OCI-LY7 (cell line): Measurements from ENCODE around the gene LPIN3. TPM values are rescaled to one million over a fixed set of nuclear protein-coding genes. Genes with fewer than 3 reads are reported as not detected.

Experiments used
- BruUV-seq: library from RNA; stranded (reverse); fragments of 400-500 nt; replicated peaks from 2 replicates; lab custom pipeline; 2021; lab: Mats Ljungman, UMichigan
- CTCF ChIA-PET: fragments of 300-600 bp; sonication (Branson Sonifier 250); formaldehyde crosslinking; loops from one replicate; lab custom pipeline; 2022; ENCODE audit warnings: antibody characterized with exemption; ENCODE audit not compliant: unreplicated experiment; lab: Charles Lee
- POLR2A ChIA-PET: fragments of 300-600 bp; sonication (Branson Sonifier 250); formaldehyde crosslinking; loops from one replicate; lab custom pipeline; 2022; ENCODE audit warnings: antibody characterized with exemption; lab: Charles Lee
- DNase-seq: peaks from one replicate; pipeline ENCODE4 v3.0.0-alpha.2; 2015; ENCODE audit warnings: low spot score
- H2AFZ ChIP-seq: fragments of 200-600 bp; sonication (generic), shearing (Covaris generic); 2 replicates; pipeline ENCODE4 v1.6.1; 2014; ENCODE audit warnings: mild to moderate bottlenecking, antibody characterized with exemption, low read length, moderate library complexity
- H3K27ac ChIP-seq: fragments of 200-600 bp; sonication (generic); 2 replicates; pipeline ENCODE4 v1.5.1; 2014; ENCODE audit warnings: mixed run types, low read depth, mild to moderate bottlenecking, moderate library complexity, low read length, inconsistent platforms; ENCODE audit not compliant: poor library complexity, severe bottlenecking
- H3K36me3 ChIP-seq: fragments of 200-600 bp; sonication (generic); 2 replicates; pipeline ENCODE4 v1.6.1; 2014; ENCODE audit warnings: mild to moderate bottlenecking, antibody characterized with exemption, low read length, moderate library complexity, mixed read lengths; ENCODE audit not compliant: insufficient read depth
- H3K4me1 ChIP-seq: fragments of 200-600 bp; sonication (generic); 2 replicates; pipeline ENCODE4 v1.5.1; 2014; ENCODE audit warnings: mild to moderate bottlenecking, low read length; ENCODE audit not compliant: insufficient read depth, poor library complexity, severe bottlenecking
- H3K4me2 ChIP-seq: fragments of 200-600 bp; sonication (generic); 2 replicates; pipeline ENCODE4 v1.6.1; 2014; ENCODE audit warnings: mild to moderate bottlenecking, low read length
- H3K4me3 ChIP-seq: fragments of 200-600 bp; sonication (generic); 2 replicates; pipeline ENCODE4 v1.5.1; 2014; ENCODE audit warnings: mild to moderate bottlenecking, low read depth, low read length; ENCODE audit not compliant: poor library complexity, severe bottlenecking
- H3K79me2 ChIP-seq: fragments of 200-600 bp; sonication (generic); 2 replicates; pipeline ENCODE4 v1.6.1; 2016; ENCODE audit warnings: low read depth, mild to moderate bottlenecking, low read length, moderate library complexity, mixed read lengths; ENCODE audit not compliant: insufficient read depth
- H3K9me2 ChIP-seq: fragments of 200-600 bp; sonication (generic); 2 replicates; pipeline ENCODE4 v1.6.1; 2016; ENCODE audit warnings: mild to moderate bottlenecking, low read length, mixed read lengths; ENCODE audit not compliant: insufficient read depth
- H3K9me3 ChIP-seq: fragments of 200-600 bp; sonication (generic); 2 replicates; pipeline ENCODE4 v1.6.1; 2014; ENCODE audit warnings: mild to moderate bottlenecking, mixed run types, low read length, mixed read lengths
- H4K20me1 ChIP-seq: fragments of 200-600 bp; sonication (generic); 2 replicates; pipeline ENCODE4 v1.6.1; 2014; ENCODE audit warnings: mild to moderate bottlenecking, antibody characterized with exemption, low read length, moderate library complexity, mixed read lengths; ENCODE audit not compliant: insufficient read depth
- CTCF ChIP-seq: fragments of 200-600 bp; sonication (generic); conservative IDR thresholded peaks from 2 replicates; pipeline ENCODE4 v1.5.1; 2014; ENCODE audit warnings: mild to moderate bottlenecking, antibody characterized with exemption, low read length, moderate library complexity, mixed read lengths
- EZH2phosphoT487 ChIP-seq: fragments of 200-600 bp; sonication (generic); IDR thresholded peaks from 2 replicates; pipeline ENCODE4 v1.6.1; 2018; ENCODE audit warnings: low read depth, borderline replicate concordance, mild to moderate bottlenecking, mixed run types, antibody characterized with exemption, low read length, moderate library complexity, mixed read lengths
- intact Hi-C: fragments of 100-400 bp; cut with micrococcal nuclease; formaldehyde crosslinking; loops from one replicate; pipeline ENCODE4 v1.10.0; 2022; ENCODE audit not compliant: unreplicated experiment
- total RNA-seq, 2 experiments: library from RNA; depleted of rRNA in 1 of 2; stranded (reverse); fragments of >200 nt in 1 of 2; shearing (Covaris generic) in 1 of 2; gene quantifications; 2 replicates each; pipeline ENCODE4 v1.2.3, GENCODE V29; 2014 to 2022

The LPIN3 gene
- total RNA-seq, 2 experiments from 2014 or later: 0.19 to 2.1 TPM

GRCh38 chr20:41371371-41371770 lies 30.8 kb downstream of the LPIN3 start:
- CTCF ChIA-PET: no interaction called here
- H4K20me1 ChIP-seq: no peaks in the 10 kb centered on the region

GRCh38 chr20:41373251-41373783 lies 32.7 kb downstream of the LPIN3 start:
- no peaks in the 10 kb centered on the region for H3K9me3 ChIP-seq
- POLR2A ChIA-PET: no interaction called here
- no peaks in the 10 kb centered on the region for H3K9me2 ChIP-seq
- no peak overlapping the region for H3K27ac ChIP-seq
- H3K4me2 ChIP-seq: no peak overlapping the region
- H3K4me1 ChIP-seq: no peaks in the 10 kb centered on the region
- no TSS peak for BruUV-seq
- H3K79me2 ChIP-seq: no peaks in the 10 kb centered on the region
- no peaks in the 10 kb centered on the region for H3K36me3 ChIP-seq
- H4K20me1 ChIP-seq: no peaks in the 10 kb centered on the region
- no peak overlapping the region for H2AFZ ChIP-seq
- CTCF ChIA-PET: no interaction called here
- H3K4me3 ChIP-seq: no peak overlapping the region
- TF ChIP-seq EZH2phosphoT487 (no peak), CTCF (no peak)
- intact Hi-C loops: no loop called here
- DNase-seq: no peak

More at GRCh38 chr20:41371371-41371770, 30.8 kb downstream of the LPIN3 start:
- POLR2A ChIA-PET: no interaction called here
- Histone ChIP-seq H3K36me3 (no peaks in the 10 kb centered on the region), H3K79me2 (no peaks in the 10 kb centered on the region), H2AFZ (no peak overlapping the region), H3K4me2 (no peak overlapping the region), H3K27ac (no peak overlapping the region), H3K9me3 (no peaks in the 10 kb centered on the region), H3K9me2 (no peaks in the 10 kb centered on the region), H3K4me1 (no peaks in the 10 kb centered on the region), H3K4me3 (no peak overlapping the region)
- intact Hi-C loops: no loop called here
- BruUV-seq: no TSS peak
- no peak for DNase-seq
- no peak for TF ChIP-seq EZH2phosphoT487
- TF ChIP-seq CTCF: no peak
